Fibroblast of the aortic adventitia (primary cell): Measurements from ENCODE around the gene ANTXR2. TPM values are rescaled to one million over a fixed set of nuclear protein-coding genes. Genes with fewer than 3 reads are reported as not detected.

Source experiments
- DNase-seq: peaks from one replicate; pipeline ENCODE4 v3.0.0-alpha.2; 2010; ENCODE audit warnings: low read depth
- H3K4me3 ChIP-seq: 2 replicates; pipeline ENCODE4 v1.5.1; 2011; ENCODE audit warnings: low read depth, mild to moderate bottlenecking, control low read depth, low read length, moderate library complexity
- total RNA-seq: library from RNA; depleted of rRNA; stranded (reverse); fragments of >200 nt; gene quantifications from 2 replicates; pipeline ENCODE4 v1.2.3, GENCODE V29; 2012; ENCODE audit warnings: low replicate concordance
- TF ChIP-seq, protein P1 (sequence below): IDR thresholded peaks from 2 replicates; pipeline ENCODE4 v1.5.1; 2011; ENCODE audit warnings: mild to moderate bottlenecking, low read length, control low read depth, inconsistent platforms; ENCODE audit not compliant: insufficient read depth

Gene ANTXR2
- total RNA-seq, 1 donor: 183 TPM

DNA sequence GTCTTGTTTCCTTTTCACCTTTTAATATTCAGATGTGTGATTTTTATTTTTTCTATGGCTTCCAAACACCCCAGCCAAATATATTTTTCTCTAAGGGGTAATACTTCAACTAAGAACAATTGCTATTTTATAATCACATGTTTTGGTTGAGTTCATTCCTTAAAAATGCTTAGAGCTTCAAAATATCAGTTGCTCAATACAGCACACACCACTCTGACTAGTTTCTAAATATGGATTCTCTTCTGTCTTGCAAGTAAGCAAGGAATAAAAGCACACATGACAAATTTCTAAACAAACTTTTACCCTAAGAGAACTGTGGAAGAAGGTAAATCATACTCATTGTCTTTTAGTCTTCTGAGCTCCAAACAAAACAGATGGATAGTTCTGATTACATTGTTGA lies 27.2 kb downstream of the ANTXR2 start:
- H3K4me3 ChIP-seq: no peak overlapping the region
- peak; percentile 86 for DNase-seq
- TF ChIP-seq, protein P1, sequence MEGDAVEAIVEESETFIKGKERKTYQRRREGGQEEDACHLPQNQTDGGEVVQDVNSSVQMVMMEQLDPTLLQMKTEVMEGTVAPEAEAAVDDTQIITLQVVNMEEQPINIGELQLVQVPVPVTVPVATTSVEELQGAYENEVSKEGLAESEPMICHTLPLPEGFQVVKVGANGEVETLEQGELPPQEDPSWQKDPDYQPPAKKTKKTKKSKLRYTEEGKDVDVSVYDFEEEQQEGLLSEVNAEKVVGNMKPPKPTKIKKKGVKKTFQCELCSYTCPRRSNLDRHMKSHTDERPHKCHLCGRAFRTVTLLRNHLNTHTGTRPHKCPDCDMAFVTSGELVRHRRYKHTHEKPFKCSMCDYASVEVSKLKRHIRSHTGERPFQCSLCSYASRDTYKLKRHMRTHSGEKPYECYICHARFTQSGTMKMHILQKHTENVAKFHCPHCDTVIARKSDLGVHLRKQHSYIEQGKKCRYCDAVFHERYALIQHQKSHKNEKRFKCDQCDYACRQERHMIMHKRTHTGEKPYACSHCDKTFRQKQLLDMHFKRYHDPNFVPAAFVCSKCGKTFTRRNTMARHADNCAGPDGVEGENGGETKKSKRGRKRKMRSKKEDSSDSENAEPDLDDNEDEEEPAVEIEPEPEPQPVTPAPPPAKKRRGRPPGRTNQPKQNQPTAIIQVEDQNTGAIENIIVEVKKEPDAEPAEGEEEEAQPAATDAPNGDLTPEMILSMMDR: no peak

GRCh38 chr4:80043541-80043940 lies 29.5 kb downstream of the ANTXR2 start:
- DNase-seq: peak; percentile 78
- TF ChIP-seq, protein P1: no peak

DNA sequence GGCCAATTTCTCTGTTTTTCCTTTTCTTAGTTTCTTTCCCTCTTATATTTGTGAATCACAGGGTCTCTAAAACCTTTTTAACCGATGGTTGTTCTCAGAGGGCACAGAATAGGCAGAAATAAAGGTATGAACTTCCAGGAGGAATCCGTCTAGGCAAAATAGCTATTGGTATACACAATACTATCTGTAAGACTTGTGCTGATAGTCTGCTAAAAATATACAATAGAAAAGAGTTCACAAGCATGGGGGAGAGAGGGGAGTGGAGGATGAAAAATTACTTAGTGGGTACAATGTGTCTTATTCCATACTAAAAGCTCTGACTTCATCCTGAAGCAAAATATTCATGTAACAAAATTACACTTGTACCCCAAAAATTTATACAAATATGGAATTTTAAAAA lies 30.2 kb downstream of the ANTXR2 start:
- TF ChIP-seq, protein P1: no peak
- H3K4me3 ChIP-seq: no peak overlapping the region
- no peak for DNase-seq

More at GRCh38 chr4:80043541-80043940, 29.5 kb downstream of the ANTXR2 start:
- H3K4me3 ChIP-seq: no peak overlapping the region

- DNase-seq: no peak
- TF ChIP-seq, protein P1: no peak
- no peak overlapping the region for H3K4me3 ChIP-seq
These were observed 35.2 kb downstream of the ANTXR2 start for GRCh38 chr4:80037864-80038263.

GRCh38 chr4:80036949-80037685 lies 35.9 kb downstream of the ANTXR2 start:
- DNase-seq: peak; percentile 97
- TF ChIP-seq, protein P1: no peak
- H3K4me3 ChIP-seq: peak overlapping the region; percentile 20

- H3K4me3 ChIP-seq: no peak overlapping the region
- TF ChIP-seq, protein P1: no peak
- no peak for DNase-seq
These were observed 36.7 kb downstream of the ANTXR2 start for GRCh38 chr4:80036306-80036705.

DNA sequence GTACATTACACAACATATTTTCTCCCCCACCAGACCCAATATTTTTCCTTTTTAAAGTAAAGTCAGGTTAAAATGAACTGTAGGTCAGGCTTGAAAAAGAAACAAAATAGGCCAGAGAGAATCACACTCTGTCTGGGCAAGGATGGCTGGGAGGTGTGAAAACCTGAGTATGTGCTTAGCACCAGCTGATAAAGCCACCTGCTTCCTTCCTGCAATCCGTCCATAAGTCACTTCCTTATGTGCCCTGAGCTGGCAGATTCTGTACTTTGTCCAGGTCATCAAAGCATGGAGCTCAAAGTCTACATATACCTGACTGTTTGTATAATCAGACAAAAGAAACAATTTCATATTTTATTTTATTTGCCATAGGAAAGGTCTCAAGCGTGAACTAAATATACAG lies 37.7 kb downstream of the ANTXR2 start:
- TF ChIP-seq, protein P1: no peak
- H3K4me3 ChIP-seq: no peak overlapping the region
- no peak for DNase-seq
